Lower leg skin (tissue), 4 donors: ENCODE data around the gene ATF7. TPM values are rescaled to one million over a fixed set of nuclear protein-coding genes. Genes with fewer than 3 reads are reported as not detected.

Experiments used
- DNase-seq, 2 donors: peaks; one replicate each; pipeline ENCODE4 v3.0.0-alpha.2; 2019; ENCODE audit warnings: low spot score in 2 of 2
- H3K4me3 ChIP-seq: fragments of 200-600 bp; sonication (generic); 2 replicates; pipeline ENCODE4 v1.5.1; 2017; ENCODE audit warnings: mild to moderate bottlenecking, low read depth; ENCODE audit not compliant: poor library complexity, severe bottlenecking
- CTCF ChIP-seq, 3 donors: fragments of 450-650 bp; IDR thresholded peaks; one replicate each; pipeline ENCODE4 v1.5.1; 2016; ENCODE audit warnings: antibody characterized with exemption in 3 of 3, mild to moderate bottlenecking in 3 of 3, moderate library complexity in 2 of 3
- POLR2A ChIP-seq, 2 donors: fragments of 450-650 bp; IDR thresholded peaks; one replicate each; pipeline ENCODE4 v1.6.1; 2016 to 2017; ENCODE audit warnings: antibody characterized with exemption in 2 of 2, mild to moderate bottlenecking in 1 of 2, moderate library complexity in 1 of 2
- WGBS, 2 donors: methylation state at CpG; one replicate each; pipeline ENCODE4 v1.1.5; 2018; 5-methylcytosine and 5-hydroxymethylcytosine counted together
- intact Hi-C: fragments of 100-400 bp; cut with DNase I; formaldehyde crosslinking; loops from one replicate; pipeline ENCODE4 v1.15.0; 2023; ENCODE audit warnings: low total_unique reads
- total RNA-seq, 4 donors: library from RNA; depleted of rRNA; stranded (reverse); fragments of >200 nt; gene quantifications; one replicate each; pipeline ENCODE4 v1.1.0, GENCODE V29; 2016

ATF7 gene
- total RNA-seq, 4 donors from 2014 or later: 25.1 to 34.4 (median 29.0) TPM

DNA sequence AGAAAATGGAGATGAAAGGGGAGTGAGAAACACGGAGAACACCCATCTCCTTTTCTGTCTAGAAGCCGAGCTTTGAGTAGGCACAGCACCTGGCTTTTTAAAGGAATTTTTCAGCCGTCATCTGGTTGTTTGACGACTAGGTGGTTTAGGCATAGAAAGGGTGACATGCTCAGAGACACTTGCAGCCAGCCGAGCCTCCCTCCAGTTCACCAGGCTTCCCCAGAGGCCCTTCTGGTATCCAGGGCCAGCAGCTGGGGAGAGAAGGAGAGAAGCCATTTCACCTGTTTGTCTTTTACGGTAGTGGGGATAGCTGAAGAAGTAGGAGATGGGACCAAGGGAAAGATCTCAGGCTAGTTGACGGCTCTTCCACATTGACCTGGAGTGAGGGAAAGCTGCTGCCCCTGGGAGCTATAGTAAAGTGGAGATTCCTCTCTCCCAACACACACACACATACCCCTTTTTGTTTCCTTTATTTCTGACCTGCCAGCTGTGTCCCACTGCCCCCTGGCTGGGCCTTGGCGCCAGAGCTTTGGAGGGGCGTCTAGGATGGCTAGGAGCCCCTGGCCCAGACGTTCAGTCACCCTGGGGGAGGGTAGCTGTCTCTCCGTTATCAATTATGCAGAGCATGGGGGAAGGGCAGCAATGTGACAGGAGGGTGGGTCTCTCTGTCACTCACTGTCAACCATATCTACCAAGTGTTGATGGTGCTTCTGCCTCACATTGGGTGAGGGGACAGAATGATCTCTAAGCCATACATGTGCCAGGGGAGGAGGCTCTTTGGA, 132.4 kb downstream of the ATF7 start:
- WGBS, 2 donors: 37% methylated on average over 11 of the region's 11 CpGs
- intact Hi-C loops: no loop called here
- TF ChIP-seq POLR2A (IDR thresholded peaks at IDR 0.05) (no peak), CTCF (IDR thresholded peaks at IDR 0.05) (no peak)
- peak in 1 of 2 donors; percentile 82 for DNase-seq
- H3K4me3 ChIP-seq: no peak overlapping the region

DNA sequence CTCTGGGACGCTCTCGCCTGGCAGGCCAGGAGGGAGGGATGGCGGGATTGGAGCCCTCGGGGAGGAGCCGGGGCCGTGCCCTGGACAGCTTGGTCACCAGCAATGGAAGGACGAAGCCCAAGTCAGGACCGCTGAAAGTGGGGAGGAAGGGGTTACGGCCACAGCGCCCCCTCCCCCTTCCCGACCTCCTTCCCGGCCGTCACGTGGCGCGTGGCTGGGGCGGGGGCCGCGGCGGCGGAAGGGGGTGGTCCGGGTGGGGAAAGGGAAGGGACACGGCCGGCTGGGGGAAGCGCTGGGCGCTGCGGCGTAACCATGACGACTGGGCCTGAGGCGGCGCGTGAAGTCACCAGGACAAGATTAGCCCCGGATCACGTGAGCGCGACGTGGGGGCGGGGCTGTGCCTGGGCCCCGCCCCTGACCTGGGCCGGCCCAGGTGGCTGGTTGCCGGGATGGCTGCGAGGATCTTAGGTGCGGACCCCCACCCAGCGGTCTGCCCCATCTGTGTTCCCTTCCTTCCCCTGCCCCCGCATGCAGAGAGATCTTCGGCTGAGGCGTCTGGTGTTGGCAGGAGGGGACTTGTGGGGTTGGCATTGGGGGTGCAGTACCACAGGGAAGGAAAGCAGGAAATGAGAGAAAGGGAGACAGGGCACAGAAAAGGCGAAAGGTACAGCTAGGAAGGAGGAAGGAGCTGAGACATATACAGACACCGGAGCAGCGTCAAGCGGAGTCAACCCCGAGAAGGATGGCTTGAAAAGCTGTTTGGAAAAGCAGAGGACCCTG, 133.2 kb downstream of the ATF7 start:
- peak; percentile 93 to 99 for DNase-seq
- TF ChIP-seq CTCF (IDR thresholded peaks at IDR 0.05) (no peak), POLR2A (IDR thresholded peaks at IDR 0.05) (no peak)
- H3K4me3 ChIP-seq: peak overlapping the region; percentile 38
- intact Hi-C loops: no loop called here
- 2% methylated on average over 22 to 37 of the region's 52 CpGs for WGBS, 2 donors

DNA sequence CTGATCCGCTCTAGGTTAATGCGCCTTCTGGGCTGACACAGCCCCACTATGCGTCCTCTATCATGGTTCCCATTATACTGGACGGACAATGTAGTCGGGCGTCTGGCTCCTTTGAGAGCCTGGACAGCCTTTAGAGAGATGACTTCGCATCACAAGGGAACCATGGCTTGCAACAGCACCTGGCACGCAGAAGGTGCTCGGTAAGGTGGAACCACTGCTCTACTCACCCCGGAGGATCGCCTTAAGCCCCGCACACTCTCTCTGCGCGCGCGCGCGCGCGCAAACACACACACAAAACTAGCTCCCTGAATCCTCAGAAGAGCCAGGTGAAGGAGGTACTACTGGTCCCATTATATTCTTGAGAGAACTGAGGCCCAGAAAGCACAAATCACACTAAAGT, 134.0 kb downstream of the ATF7 start:
- 55 to 62% methylated on average over 20 of the region's 20 CpGs for WGBS, 2 donors
- H3K4me3 ChIP-seq: no peak overlapping the region
- peak in 1 of 2 donors; percentile 82 for DNase-seq
- no peak for TF ChIP-seq CTCF (IDR thresholded peaks at IDR 0.05)
- TF ChIP-seq POLR2A (IDR thresholded peaks at IDR 0.05): no peak
- intact Hi-C loops: no loop called here

DNA sequence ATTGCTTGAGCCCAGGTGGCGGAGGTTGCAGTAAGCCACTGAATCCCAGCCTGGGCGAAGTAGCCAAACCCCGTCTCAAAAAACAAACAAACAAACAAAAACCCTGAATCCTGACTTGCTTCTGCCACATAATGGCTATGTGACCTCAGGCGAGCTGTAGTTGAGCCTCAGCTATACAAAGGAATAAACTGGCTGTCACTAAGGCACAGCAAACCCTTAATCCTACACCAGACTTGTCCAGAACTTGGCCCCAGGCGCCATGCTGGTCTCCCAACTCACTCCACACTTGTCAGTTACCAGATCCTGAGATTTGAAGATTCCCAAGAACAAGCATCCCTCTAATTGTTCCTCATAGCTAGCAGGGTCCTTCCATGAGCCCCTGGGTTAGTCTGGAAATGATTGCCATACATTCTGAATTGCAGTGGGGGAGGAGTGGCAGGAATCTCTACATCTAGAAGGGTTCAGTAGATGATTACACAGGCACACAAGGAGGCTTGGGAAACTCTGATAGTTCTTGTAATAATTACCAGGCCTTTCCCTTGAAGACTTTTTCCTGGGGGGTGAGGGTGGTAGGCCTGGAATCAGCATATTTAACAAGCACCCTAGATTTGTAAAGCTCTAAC, 136.8 kb downstream of the ATF7 start:
- H3K4me3 ChIP-seq: no peak overlapping the region
- TF ChIP-seq CTCF (IDR thresholded peaks at IDR 0.05): no peak
- no peak for TF ChIP-seq POLR2A (IDR thresholded peaks at IDR 0.05)
- intact Hi-C loops: no loop called here
- peak in 1 of 2 donors; percentile 12 for DNase-seq
- 90 to 93% methylated on average over 5 of the region's 5 CpGs for WGBS, 2 donors

DNA sequence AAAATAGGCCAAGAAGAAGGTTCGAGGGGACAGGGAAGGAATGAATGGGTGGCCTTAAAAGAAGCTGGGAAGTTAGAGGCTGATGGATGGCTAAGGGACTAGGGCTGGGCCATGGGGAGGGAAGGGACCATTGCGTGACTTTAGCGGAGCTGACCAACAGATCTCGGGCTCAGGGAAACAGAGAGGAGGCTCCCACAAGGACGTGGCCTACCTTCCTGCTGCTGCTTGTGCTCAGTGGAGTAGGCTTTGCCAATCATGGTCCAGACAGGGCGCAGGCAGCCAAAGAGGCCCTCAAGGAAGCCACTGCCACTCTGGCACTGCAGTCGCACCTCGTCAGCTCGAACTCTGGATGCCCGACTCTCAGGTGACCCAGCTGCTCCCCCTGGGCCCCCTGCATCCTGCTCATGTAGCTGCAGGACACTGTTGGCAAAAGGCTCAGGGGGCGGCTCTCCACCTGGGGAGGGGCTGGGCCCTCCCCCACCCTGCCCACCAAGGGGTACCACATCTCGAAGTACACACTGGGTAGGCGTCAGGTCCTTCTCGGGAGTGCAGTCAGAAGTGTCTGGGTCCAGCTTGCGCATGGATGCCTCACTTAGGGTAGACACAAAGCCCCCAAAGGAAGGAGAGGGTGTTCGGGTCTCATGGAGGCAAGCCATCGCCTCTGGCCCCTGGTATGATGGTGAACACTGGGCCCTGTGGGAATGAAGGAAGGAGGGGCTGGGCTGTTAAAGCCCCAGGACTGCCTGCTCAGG, 139.3 kb downstream of the ATF7 start:
- DNase-seq: peak in 1 of 2 donors; percentile 75
- 79 to 82% methylated on average over 11 to 17 of the region's 17 CpGs for WGBS, 2 donors
- no peak overlapping the region for H3K4me3 ChIP-seq
- intact Hi-C loops: no loop called here
- TF ChIP-seq CTCF (IDR thresholded peaks at IDR 0.05): no peak
